Rectal smooth muscle tissue (tissue), 1 donor: Measurements from ENCODE around the gene CYP2C19.
"Not testable (repeated sequence)": the region's sequence is repeated elsewhere in the genome, so short reads cannot be mapped to it uniquely, and the experiment has no call there.

Source experiments
- H3K27ac ChIP-seq: one replicate; pipeline ENCODE4 v1.7.0; 2013; ENCODE audit warnings: low read depth, low read length, inconsistent platforms
- H3K27me3 ChIP-seq: one replicate; pipeline ENCODE4 v1.7.0; 2013; ENCODE audit warnings: low read length; ENCODE audit not compliant: control insufficient read depth, insufficient read depth
- H3K36me3 ChIP-seq: one replicate; pipeline ENCODE4 v1.7.0; 2013; ENCODE audit warnings: low read length; ENCODE audit not compliant: control insufficient read depth, insufficient read depth
- H3K4me1 ChIP-seq: one replicate; pipeline ENCODE4 v1.7.0; 2013; ENCODE audit warnings: low read length; ENCODE audit not compliant: control insufficient read depth, insufficient read depth
- H3K4me3 ChIP-seq: one replicate; pipeline ENCODE4 v1.7.0; 2013; ENCODE audit warnings: low read length
- H3K9ac ChIP-seq: one replicate; pipeline ENCODE4 v1.7.0; 2013; ENCODE audit warnings: low read length

The CYP2C19 gene

DNA sequence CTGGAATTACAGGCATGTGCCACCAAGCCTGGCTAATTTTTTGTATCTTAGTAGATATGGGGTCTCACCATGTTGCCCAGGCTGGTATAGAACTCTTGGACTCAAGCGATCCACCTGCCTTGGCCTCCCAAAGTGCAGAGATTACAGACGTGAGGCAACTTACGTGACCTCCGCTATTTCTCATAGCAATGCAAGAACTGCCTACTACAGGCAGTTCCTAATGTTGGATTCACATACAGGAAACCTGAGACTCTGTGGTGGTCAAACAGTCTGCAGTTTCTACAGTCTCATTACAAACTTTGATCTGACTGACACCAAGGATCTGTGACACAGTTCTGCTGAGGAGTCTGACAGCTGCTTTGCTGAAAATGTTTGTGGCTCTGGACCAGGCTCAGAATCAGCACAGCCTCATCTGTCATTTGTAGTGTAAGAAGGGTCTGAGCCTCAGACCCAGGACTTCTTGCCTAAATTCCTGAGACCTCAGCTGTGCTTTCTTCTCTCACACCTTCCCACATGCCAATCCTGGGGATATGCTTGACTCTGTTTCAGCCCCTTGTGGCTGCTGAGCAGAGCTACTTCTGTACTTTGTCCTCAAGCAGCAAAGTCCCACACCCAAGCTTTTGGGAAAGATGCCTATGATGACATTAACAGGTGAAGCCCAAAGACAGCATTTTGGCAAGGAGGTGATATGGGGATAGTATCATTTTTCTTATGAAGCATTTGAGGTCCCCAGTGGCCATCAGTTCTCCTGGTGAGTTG, 128.0 kb downstream of the CYP2C19 start:
- Histone ChIP-seq H3K4me1 (no peaks in the 10 kb centered on the region), H3K4me3 (no peak overlapping the region), H3K9ac (no peak overlapping the region), H3K27ac (no peak overlapping the region), H3K36me3 (no peaks in the 10 kb centered on the region), H3K27me3 (no peaks in the 10 kb centered on the region)

DNA sequence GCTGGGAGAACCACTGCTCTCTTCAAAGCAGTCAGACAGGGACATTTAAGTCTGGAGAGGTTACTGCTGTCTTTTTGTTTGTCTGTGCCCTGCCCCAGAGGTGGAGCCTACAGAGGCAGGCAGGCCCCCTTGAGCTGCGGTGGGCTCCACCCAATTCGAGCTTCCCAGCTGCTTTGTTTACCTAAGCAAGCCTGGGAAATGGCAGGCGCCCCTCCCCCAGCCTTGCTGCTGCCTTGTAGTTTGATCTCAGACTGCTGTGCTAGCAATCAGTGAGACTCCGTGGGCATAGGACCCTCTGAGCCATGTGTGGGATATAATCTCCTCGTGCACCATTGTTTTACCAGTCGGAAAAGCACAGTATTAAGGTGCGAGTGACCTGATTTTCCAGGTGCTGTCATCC, 135.9 kb downstream of the CYP2C19 start:
- not testable (repeated sequence) for H3K27me3 ChIP-seq, H3K4me1 ChIP-seq, H3K36me3 ChIP-seq, H3K9ac ChIP-seq, H3K4me3 ChIP-seq, H3K27ac ChIP-seq

DNA sequence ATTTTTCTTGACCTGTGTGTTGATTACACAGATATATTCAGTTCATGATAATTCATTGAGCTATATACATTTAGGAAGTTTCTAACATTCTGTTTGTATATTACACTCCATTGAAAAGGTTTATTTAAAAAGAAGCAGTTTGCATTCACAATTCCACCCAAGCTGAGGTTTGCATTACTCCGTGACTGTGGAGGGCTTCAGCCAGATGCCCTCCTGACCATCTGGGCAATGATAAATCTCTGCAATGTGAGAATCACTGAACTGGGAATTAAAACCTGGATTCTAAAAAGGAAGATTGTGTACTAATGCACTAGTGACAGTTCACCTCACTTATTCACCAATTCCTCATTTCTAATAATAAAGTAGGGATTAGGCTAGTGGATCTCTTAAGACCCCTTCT, 139.6 kb downstream of the CYP2C19 start:
- H3K9ac ChIP-seq = no peak overlapping the region
- no peak overlapping the region for H3K4me3 ChIP-seq
- no peak overlapping the region for H3K27ac ChIP-seq
- H3K27me3 ChIP-seq = no peaks in the 10 kb centered on the region
- no peaks in the 10 kb centered on the region for H3K36me3 ChIP-seq
- H3K4me1 ChIP-seq = no peaks in the 10 kb centered on the region

DNA sequence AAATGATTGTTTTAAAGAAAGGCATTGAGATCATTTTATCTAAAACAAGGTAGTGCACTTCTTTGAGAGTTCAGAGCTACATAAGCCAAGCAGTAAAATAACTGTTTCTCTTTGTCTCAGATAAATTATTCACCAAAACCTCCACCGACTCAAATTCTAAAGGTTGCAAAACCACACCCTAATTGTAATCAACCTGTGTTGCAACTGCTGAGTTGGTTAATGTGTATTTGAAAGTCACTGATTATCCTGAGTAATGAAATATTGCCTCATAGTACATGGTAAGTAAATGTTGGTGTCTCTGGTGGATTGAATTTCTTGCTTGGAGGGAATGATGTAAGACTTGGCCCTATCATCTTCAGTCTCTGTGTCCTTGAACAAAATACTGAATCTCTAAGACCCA, 140.1 kb downstream of the CYP2C19 start:
- Histone ChIP-seq H3K4me1 (no peaks in the 10 kb centered on the region), H3K27ac (no peak overlapping the region), H3K4me3 (no peak overlapping the region), H3K36me3 (no peaks in the 10 kb centered on the region), H3K27me3 (no peaks in the 10 kb centered on the region), H3K9ac (no peak overlapping the region)
